IMR-90 (cell line): ENCODE measurements around the gene ERMAP. TPM values are rescaled to one million over a fixed set of nuclear protein-coding genes. Genes with fewer than 3 reads are reported as not detected.

Source experiments
- ATAC-seq: fragments of 200-7000 bp; cut with Tn5 transposase; 2 replicates; pipeline ENCODE4 v1.9.1; 2020; ENCODE audit warnings: low read depth, mild to moderate bottlenecking, moderate library complexity
- BruUV-seq: library from RNA; stranded (reverse); fragments of 400-500 nt; replicated peaks from 2 replicates; lab custom pipeline; 2021; lab: Mats Ljungman, UMichigan
- CTCF ChIA-PET: fragments of 300-600 bp; formaldehyde crosslinking; extraction: SDS; loops from one replicate; lab custom pipeline; 2021; ENCODE audit warnings: antibody characterized with exemption; lab: Yijun Ruan, JAX
- POLR2A ChIA-PET: fragments of 300-600 bp; sonication (Branson Sonifier 250); formaldehyde crosslinking; loops from one replicate; lab custom pipeline; 2022; ENCODE audit warnings: antibody characterized with exemption; ENCODE audit not compliant: unreplicated experiment; lab: Charles Lee
- DNase-seq: peaks from one replicate; pipeline ENCODE4 v3.0.0; 2013
- H2AFZ ChIP-seq: replicated peaks from 2 replicates; pipeline ENCODE3; 2013; ENCODE audit warnings: low read length, mild to moderate bottlenecking; ENCODE audit not compliant: poor library complexity
- H2AK5ac ChIP-seq: 2 replicates; pipeline ENCODE4 v1.6.1; 2013; ENCODE audit warnings: low read depth, low read length, inconsistent platforms
- H2AK9ac ChIP-seq: replicated peaks from 2 replicates; pipeline ENCODE3; 2013; ENCODE audit warnings: mild to moderate bottlenecking, low read depth, low read length, moderate library complexity; ENCODE audit not compliant: poor library complexity
- H2BK120ac ChIP-seq: 2 replicates; pipeline ENCODE4 v1.6.1; 2013; ENCODE audit warnings: low read depth, low read length, inconsistent platforms
- H2BK15ac ChIP-seq: 3 replicates; pipeline ENCODE4 v1.6.1; 2013; ENCODE audit warnings: low read depth, low read length, inconsistent platforms
- H2BK20ac ChIP-seq: 2 replicates; pipeline ENCODE4 v1.6.1; 2013; ENCODE audit warnings: low read depth, mild to moderate bottlenecking, inconsistent platforms, low read length, moderate library complexity
- H2BK5ac ChIP-seq: 2 replicates; pipeline ENCODE4 v1.6.1; 2013; ENCODE audit warnings: mild to moderate bottlenecking, low read depth, low read length, inconsistent platforms; ENCODE audit not compliant: poor library complexity, severe bottlenecking
- H3K14ac ChIP-seq: replicated peaks from 2 replicates; pipeline ENCODE4 v1.6.1; 2013; ENCODE audit warnings: low read depth, low read length, inconsistent platforms
- H3K18ac ChIP-seq: 2 replicates; pipeline ENCODE4 v1.6.1; 2013; ENCODE audit warnings: low read depth, low read length, control low read depth
- H3K23ac ChIP-seq: 2 replicates; pipeline ENCODE4 v1.6.1; 2013; ENCODE audit warnings: low read depth, low read length, inconsistent platforms
- H3K27ac ChIP-seq: 2 replicates; pipeline ENCODE4 v1.5.1; 2013; ENCODE audit warnings: mild to moderate bottlenecking, control low read depth, low read length; ENCODE audit not compliant: insufficient read depth
- H3K27me3 ChIP-seq: 2 replicates; pipeline ENCODE4 v1.6.1; 2013; ENCODE audit warnings: low read length; ENCODE audit not compliant: control insufficient read depth, insufficient read depth
- H3K36me3 ChIP-seq: 2 replicates; pipeline ENCODE4 v1.6.1; 2013; ENCODE audit warnings: low read length, mixed read lengths; ENCODE audit not compliant: control insufficient read depth, insufficient read depth
- H3K4ac ChIP-seq: 2 replicates; pipeline ENCODE4 v1.6.1; 2013; ENCODE audit warnings: low read depth, low read length, inconsistent platforms
- H3K4me1 ChIP-seq: 2 replicates; pipeline ENCODE4 v1.6.1; 2013; ENCODE audit warnings: low read length, mixed read lengths; ENCODE audit not compliant: control insufficient read depth, insufficient read depth
- H3K4me2 ChIP-seq: 2 replicates; pipeline ENCODE4 v1.6.1; 2013; ENCODE audit warnings: low read depth, mild to moderate bottlenecking, control low read depth, low read length, moderate library complexity
- H3K4me3 ChIP-seq: 2 replicates; pipeline ENCODE4 v1.5.1; 2013; ENCODE audit warnings: low read depth, mild to moderate bottlenecking, control low read depth, low read length, moderate library complexity; ENCODE audit not compliant: insufficient read depth
- H3K56ac ChIP-seq: 2 replicates; pipeline ENCODE4 v1.6.1; 2013; ENCODE audit warnings: low read length, inconsistent platforms; ENCODE audit not compliant: insufficient read depth; ENCODE audit errors: extremely low read depth
- H3K79me1 ChIP-seq, 2 experiments: 2 replicates each; pipeline ENCODE4 v1.6.1; 2013; ENCODE audit warnings: low read length in 2 of 2, inconsistent platforms in 1 of 2, low read depth in 1 of 2
- H3K9ac ChIP-seq: 2 replicates; pipeline ENCODE4 v1.6.1; 2013; ENCODE audit warnings: low read depth, low read length, control low read depth
- H3K9me1 ChIP-seq: 2 replicates; pipeline ENCODE4 v1.6.1; 2013; ENCODE audit warnings: low read length, inconsistent platforms; ENCODE audit not compliant: insufficient read depth
- H3K9me3 ChIP-seq: 2 replicates; pipeline ENCODE4 v1.6.1; 2013; ENCODE audit warnings: low read length; ENCODE audit not compliant: control insufficient read depth, insufficient read depth
- H4K20me1 ChIP-seq: 2 replicates; pipeline ENCODE4 v1.6.1; 2013; ENCODE audit warnings: low read length, inconsistent platforms; ENCODE audit not compliant: insufficient read depth
- H4K5ac ChIP-seq: 2 replicates; pipeline ENCODE4 v1.6.1; 2013; ENCODE audit warnings: mild to moderate bottlenecking, low read depth, low read length, control low read depth
- H4K8ac ChIP-seq, 2 experiments: 2 replicates each; pipeline ENCODE4 v1.6.1; 2013; ENCODE audit warnings: low read depth in 2 of 2, low read length in 2 of 2, control low read depth in 1 of 2, inconsistent platforms in 1 of 2
- H4K91ac ChIP-seq: 2 replicates; pipeline ENCODE4 v1.6.1; 2013; ENCODE audit warnings: low read depth, low read length, inconsistent platforms; ENCODE audit not compliant: insufficient read depth
- BHLHE40 ChIP-seq: fragments of 150-350 bp; IDR thresholded peaks from 2 replicates; pipeline ENCODE4 v1.6.1; 2016; ENCODE audit warnings: mild to moderate bottlenecking, low read depth, low read length
- CEBPB ChIP-seq: IDR thresholded peaks from 2 replicates; pipeline ENCODE4 v1.6.1; 2012; ENCODE audit warnings: low read depth, low read length, improper control_type of control experiment
- CHD1 ChIP-seq: IDR thresholded peaks from 2 replicates; pipeline ENCODE4 v1.6.1; 2012; ENCODE audit warnings: low read depth, low read length, improper control_type of control experiment
- ELK1 ChIP-seq: fragments of 150-350 bp; IDR thresholded peaks from 2 replicates; pipeline ENCODE4 v1.6.1; 2016; ENCODE audit warnings: low read depth, mild to moderate bottlenecking, low read length, moderate library complexity, borderline replicate concordance
- FOS ChIP-seq: fragments of 150-350 bp; IDR thresholded peaks from 2 replicates; pipeline ENCODE4 v1.6.1; 2016; ENCODE audit warnings: low read depth, low read length
- MAFK ChIP-seq: IDR thresholded peaks from 2 replicates; pipeline ENCODE4 v1.6.1; 2012; ENCODE audit warnings: low read depth, low read length, improper control_type of control experiment
- MAZ ChIP-seq: IDR thresholded peaks from 2 replicates; pipeline ENCODE4 v1.6.1; 2012; ENCODE audit warnings: low read depth, mild to moderate bottlenecking, low read length, improper control_type of control experiment, moderate library complexity, borderline replicate concordance
- MXI1 ChIP-seq: IDR thresholded peaks from 2 replicates; pipeline ENCODE4 v1.6.1; 2012; ENCODE audit warnings: low read depth, mild to moderate bottlenecking, low read length, moderate library complexity, borderline replicate concordance
- NFE2L2 ChIP-seq: fragments of 150-350 bp; IDR thresholded peaks from 2 replicates; pipeline ENCODE4 v1.6.1; 2016; ENCODE audit warnings: low read depth, mild to moderate bottlenecking, low read length
- POLR2A ChIP-seq: IDR thresholded peaks from 2 replicates; pipeline ENCODE4 v1.6.1; 2012; ENCODE audit warnings: mild to moderate bottlenecking, low read depth, low read length
- RAD21 ChIP-seq: IDR thresholded peaks from 2 replicates; pipeline ENCODE4 v1.6.1; 2012; ENCODE audit warnings: low read length, improper control_type of control experiment
- RCOR1 ChIP-seq: IDR thresholded peaks from 2 replicates; pipeline ENCODE4 v1.6.1; 2012; ENCODE audit warnings: mild to moderate bottlenecking, low read length, improper control_type of control experiment; ENCODE audit not compliant: insufficient replicate concordance
- RFX5 ChIP-seq: IDR thresholded peaks from 2 replicates; pipeline ENCODE4 v1.8.0; 2012; ENCODE audit warnings: low read depth, mild to moderate bottlenecking, low read length, moderate library complexity
- SMC3 ChIP-seq: fragments of 150-350 bp; IDR thresholded peaks from 2 replicates; pipeline ENCODE4 v1.6.1; 2016; ENCODE audit warnings: low read depth, mild to moderate bottlenecking, antibody characterized with exemption, low read length, moderate library complexity
- USF2 ChIP-seq: fragments of 150-350 bp; IDR thresholded peaks from 2 replicates; pipeline ENCODE4 v1.6.1; 2017; ENCODE audit warnings: mild to moderate bottlenecking, antibody characterized with exemption, low read length, low read depth
- WGBS, 2 experiments: methylation state at CpG; one replicate each; pipeline versions ENCODE4 v1.1.5 to v1.1.7; 2013; ENCODE audit warnings: missing lambda C conversion rate in 2 of 2; ENCODE audit not compliant: insufficient read length in 1 of 2; ENCODE audit errors: extremely low coverage in 2 of 2; 5-methylcytosine and 5-hydroxymethylcytosine counted together
- dilution Hi-C: fragments of 300-500 bp; cut with HindIII; formaldehyde crosslinking; loops from one replicate; pipeline ENCODE4 v1.14.3; 2018; ENCODE audit warnings: low sequenced_read_pairs; ENCODE audit not compliant: unreplicated experiment
- in situ Hi-C: fragments of 300-500 bp; cut with MboI; formaldehyde crosslinking; loops from 3 replicates; pipeline ENCODE4 v1.14.3; 2019; ENCODE audit warnings: low sequenced_read_pairs, inconsistent platforms, mixed read lengths
- intact Hi-C: fragments of 100-400 bp; cut with micrococcal nuclease; formaldehyde crosslinking; loops from 2 replicates; pipeline ENCODE4 v1.10.0; 2022
- polyA plus RNA-seq, 3 experiments: library from polyadenylated mRNA; depleted of rRNA; stranded (reverse); fragments of >200 nt; gene quantifications; 2 replicates each; pipeline ENCODE4 v1.2.3, GENCODE V29; 2012; ENCODE audit warnings: low replicate concordance in 1 of 3
- total RNA-seq: library from RNA; depleted of rRNA; stranded (reverse); fragments of >200 nt; gene quantifications from 2 replicates; pipeline ENCODE4 v1.2.3, GENCODE V29; 2012
- TF ChIP-seq, protein P1 (sequence below): conservative IDR thresholded peaks from 2 replicates; pipeline ENCODE4 v1.5.1; 2012; ENCODE audit warnings: mild to moderate bottlenecking, low read depth, low read length, improper control_type of control experiment

The ERMAP gene
- total and polyA plus RNA-seq, 2 of the 4 experiments (the other 2 are of a cell fraction), result 5.0 to 7.2 TPM

GRCh38 chr1:42768172-42768571, 48.8 kb upstream of the ERMAP start:
- no peak overlapping the region for H2AK9ac ChIP-seq
- ChIA-PET POLR2A (no interaction called here), CTCF (interaction anchor here (1.3 kb wide), 1 partner anchor 15 kb away, joined by 5 read pairs; no protein-coding TSS in a partner anchor)
- H4K8ac ChIP-seq, result no peak overlapping the region
- H4K91ac ChIP-seq, result no peak overlapping the region
- H2BK120ac ChIP-seq, result no peak overlapping the region
- in situ Hi-C loops, result no loop called here
- peak overlapping the region; percentile 79; the same call in 1 of the 2 replicates for H3K9ac ChIP-seq
- peaks cover 24 to 53% of the 10 kb centered on the region in 2 experiments for H3K79me1 ChIP-seq
- H3K23ac ChIP-seq, result peak overlapping the region; percentile 44; the same call in 1 of the 2 replicates
- no peaks in the 10 kb centered on the region for H3K9me3 ChIP-seq
- intact Hi-C loops, result loop anchor here (5.0 to 10.0 kb wide), 3 partner anchors 49 to 433 kb away; partner anchors contain the start of genes ERMAP, FOXJ3, SVBP and YBX1
- peak overlapping the region; percentile 99 for H3K4me2 ChIP-seq
- H2AK5ac ChIP-seq, result no peak overlapping the region
- H2BK15ac ChIP-seq, result no peak overlapping the region
- no peak overlapping the region for H2BK5ac ChIP-seq
- H3K56ac ChIP-seq, result no peak overlapping the region
- no peak overlapping the region for H2AFZ ChIP-seq
- TF ChIP-seq ELK1, result no peak
- no peak for TF ChIP-seq MXI1
- no peak for TF ChIP-seq POLR2A
- no peak for TF ChIP-seq SMC3
- TF ChIP-seq RFX5, result no peak
- no peak for TF ChIP-seq BHLHE40
- TF ChIP-seq CHD1, result no peak
- TF ChIP-seq RAD21, result no peak
- no peak for TF ChIP-seq MAZ
- no peak for TF ChIP-seq MAFK
- no peak for TF ChIP-seq CEBPB
- TF ChIP-seq NFE2L2, result no peak
- no peak for TF ChIP-seq RCOR1
- no peak for TF ChIP-seq FOS
- no peak for TF ChIP-seq USF2
- TF ChIP-seq, protein P1, sequence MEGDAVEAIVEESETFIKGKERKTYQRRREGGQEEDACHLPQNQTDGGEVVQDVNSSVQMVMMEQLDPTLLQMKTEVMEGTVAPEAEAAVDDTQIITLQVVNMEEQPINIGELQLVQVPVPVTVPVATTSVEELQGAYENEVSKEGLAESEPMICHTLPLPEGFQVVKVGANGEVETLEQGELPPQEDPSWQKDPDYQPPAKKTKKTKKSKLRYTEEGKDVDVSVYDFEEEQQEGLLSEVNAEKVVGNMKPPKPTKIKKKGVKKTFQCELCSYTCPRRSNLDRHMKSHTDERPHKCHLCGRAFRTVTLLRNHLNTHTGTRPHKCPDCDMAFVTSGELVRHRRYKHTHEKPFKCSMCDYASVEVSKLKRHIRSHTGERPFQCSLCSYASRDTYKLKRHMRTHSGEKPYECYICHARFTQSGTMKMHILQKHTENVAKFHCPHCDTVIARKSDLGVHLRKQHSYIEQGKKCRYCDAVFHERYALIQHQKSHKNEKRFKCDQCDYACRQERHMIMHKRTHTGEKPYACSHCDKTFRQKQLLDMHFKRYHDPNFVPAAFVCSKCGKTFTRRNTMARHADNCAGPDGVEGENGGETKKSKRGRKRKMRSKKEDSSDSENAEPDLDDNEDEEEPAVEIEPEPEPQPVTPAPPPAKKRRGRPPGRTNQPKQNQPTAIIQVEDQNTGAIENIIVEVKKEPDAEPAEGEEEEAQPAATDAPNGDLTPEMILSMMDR, result no peak
- dilution Hi-C loops, result no loop called here
- no peaks in the 10 kb centered on the region for H3K36me3 ChIP-seq
- H3K27me3 ChIP-seq, result no peaks in the 10 kb centered on the region
- WGBS, 2 experiments, result no CpG with 5 or more reads among the region's 2 CpGs
- no peak overlapping the region for H4K5ac ChIP-seq
- peaks cover 23% of the 10 kb centered on the region; the same call in 1 of the 2 replicates for H4K20me1 ChIP-seq
- no peaks in the 10 kb centered on the region for H3K4me1 ChIP-seq
- H3K18ac ChIP-seq, result no peak overlapping the region
- H3K4me3 ChIP-seq, result peak overlapping the region; percentile 71
- DNase-seq (no peak), ATAC-seq (no peak)
- no TSS peak for BruUV-seq
- H3K14ac ChIP-seq, result no peak overlapping the region
- no peak overlapping the region for H3K27ac ChIP-seq
- no peak overlapping the region for H2BK20ac ChIP-seq
- H3K4ac ChIP-seq, result no peak overlapping the region
- 0 out of 2 replicates have a peak, but pooled peaks cover under 1% of the 10 kb centered on the region for H3K9me1 ChIP-seq
